Stimulated activated CD4-positive, alpha-beta T cell treated with anti-CD3 and anti-CD28 coated beads, Interleukin-4, amount 100 ng/mL, for 4 hours (primary cell): Measurements from ENCODE around the gene CLCN1.

ENCODE experiments used
- DNase-seq, 2 experiments: peaks; one replicate each; pipeline ENCODE4 v3.0.0-alpha.2; 2020

The CLCN1 gene

GRCh38 chr7:143369678-143370651 lies 54.1 kb downstream of the CLCN1 start:
- DNase-seq: no peak

- DNase-seq: peak in 1 of 2 experiments; percentile 44
Observed at GRCh38 chr7:143372070-143372469, 56.2 kb downstream of the CLCN1 start.

- DNase-seq: no peak
Observed at GRCh38 chr7:143373255-143373794, 57.4 kb downstream of the CLCN1 start.

GRCh38 chr7:143374561-143374960 lies 58.6 kb downstream of the CLCN1 start:
- DNase-seq: no peak

- peak in 1 of 2 experiments; percentile 49 for DNase-seq
Observed at GRCh38 chr7:143375298-143376034, 59.6 kb downstream of the CLCN1 start.

GRCh38 chr7:143376396-143376795 lies 60.5 kb downstream of the CLCN1 start:
- no peak for DNase-seq

GRCh38 chr7:143379611-143380259 lies 63.8 kb downstream of the CLCN1 start:
- no peak for DNase-seq

- peak; percentile 82 to 84 for DNase-seq
Observed at GRCh38 chr7:143380260-143380645, 64.3 kb downstream of the CLCN1 start.

GRCh38 chr7:143380646-143381426 lies 64.9 kb downstream of the CLCN1 start, which contains the start of gene ZYX:
Gene ZYX (plus strand): TSS chr7:143381345. CDS start chr7:143381572, 227 bp downstream.
- peak; percentile 81 to 90 for DNase-seq

- no peak for DNase-seq
Observed at GRCh38 chr7:143381427-143382125, 65.7 kb downstream of the CLCN1 start.

- DNase-seq: no peak
Observed at GRCh38 chr7:143382126-143382790, 66.3 kb downstream of the CLCN1 start.

- DNase-seq: no peak
Observed at GRCh38 chr7:143382791-143383641, 67.1 kb downstream of the CLCN1 start.

GRCh38 chr7:143383642-143383957 lies 67.7 kb downstream of the CLCN1 start:
- no peak for DNase-seq

GRCh38 chr7:143384148-143384547 lies 68.2 kb downstream of the CLCN1 start:
- DNase-seq: no peak

- DNase-seq: no peak
Observed at GRCh38 chr7:143384661-143385631, 69.0 kb downstream of the CLCN1 start.

- no peak for DNase-seq
Observed at GRCh38 chr7:143385891-143386781, 70.2 kb downstream of the CLCN1 start.

GRCh38 chr7:143387156-143387975 lies 71.5 kb downstream of the CLCN1 start:
- no peak for DNase-seq
